ENCODE data around the gene KSR1. TPM values are rescaled to one million over a fixed set of nuclear protein-coding genes. Genes with fewer than 3 reads are reported as not detected.

The KSR1 gene
- total and polyA plus RNA-seq, 10 of the 15 experiments (the other 5 are each of a cell fraction or from before 2014, with no cell fraction given), result 0.97 to 66.6 (median 22.9) TPM

GRCh38 chr17:27454089-27454488 is 2.2 kb upstream of the KSR1 start:
- TF ChIP-seq BHLHE40 (IDR thresholded peaks at IDR 0.05; ENCODE audit: borderline replicate concordance in 1 of 2, low read depth in 2 of 2, low read length in 1 of 2), result no peak
- no peak for TF ChIP-seq MYB (IDR thresholded peaks at IDR 0.05; ENCODE audit: borderline replicate concordance, low read depth, low read length)
- TF ChIP-seq SMARCA5 (IDR thresholded peaks at IDR 0.05), result no peak
- no peaks in the 10 kb centered on the region for H3K27me3 ChIP-seq (replicated peaks in 1 of 2; ENCODE audit: control insufficient read depth in 2 of 2, insufficient read depth in 2 of 2, low read length in 1 of 2)
- no peak overlapping the region for H2AFZ ChIP-seq (ENCODE audit: control insufficient read depth, low read depth, low read length)
- POLR2A ChIA-PET, result interaction anchor here (0.6 to 13.1 kb wide), 2 partner anchors 17 to 492 kb away, joined by 3 to 143 read pairs; no protein-coding TSS in a partner anchor
- WGBS (ENCODE audit: insufficient coverage, insufficient replicate concordance, low lambda C conversion rate, missing lambda C conversion rate), result 38% methylated on average over 4 of the region's 4 CpGs
- H3K4me1 ChIP-seq (ENCODE audit: control insufficient read depth, insufficient read depth, low read length), result peaks cover 8% of the 10 kb centered on the region
- FAIRE-seq (no peak), ATAC-seq (no peak), DNase-seq (ENCODE audit: low read depth, low spot score) (no peak)
- in situ Hi-C loops (cut with MboI), result loop anchor here (25.0 kb wide), 1 partner anchor 1283 kb away; the partner anchor contains the start of genes NEK8, TLCD1 and TRAF4
- no peaks in the 10 kb centered on the region for H4K20me1 ChIP-seq (ENCODE audit: control insufficient read depth, insufficient read depth)
- RAD21 ChIA-PET (ENCODE audit: unreplicated experiment), result interaction anchor here (0.8 to 4.3 kb wide), 3 partner anchors 43 to 149 kb away, joined by 3 to 46 read pairs (median 6); no protein-coding TSS in a partner anchor
- CTCF ChIA-PET, result interaction anchor here (0.8 to 2.2 kb wide), 4 partner anchors 51 to 217 kb away, joined by 3 to 10 read pairs (median 4); no protein-coding TSS in a partner anchor
- no peak overlapping the region for H3K4me3 ChIP-seq
- SMC1A ChIA-PET (ENCODE audit: uncharacterized antibody, unreplicated experiment), result interaction anchor here (8.9 to 9.9 kb wide), 2 partner anchors 91 to 147 kb away, joined by 76 to 120 read pairs; no protein-coding TSS in a partner anchor
- intact Hi-C loops (cut with micrococcal nuclease; ENCODE audit: unreplicated experiment), result no loop called here
- BruUV-seq (replicated peaks), result no TSS peak
- H3K79me2 ChIP-seq (ENCODE audit: control insufficient read depth, insufficient read depth, low read length), result peaks cover 28% of the 10 kb centered on the region
- no peak overlapping the region for H3K27ac ChIP-seq (ENCODE audit: control insufficient read depth, insufficient read depth)
- no peaks in the 10 kb centered on the region for H3K36me3 ChIP-seq (ENCODE audit: control insufficient read depth in 2 of 2, insufficient read depth in 2 of 2, low read length in 1 of 2)
- H3K9ac ChIP-seq (ENCODE audit: control insufficient read depth, insufficient read depth, low read length), result no peak overlapping the region
- no peaks in the 10 kb centered on the region for H3K9me3 ChIP-seq (replicated peaks; ENCODE audit: control insufficient read depth, insufficient read depth, low read length)
- H3K4me2 ChIP-seq (ENCODE audit: control insufficient read depth, insufficient read depth), result no peak overlapping the region

GRCh38 chr17:27455236-27455913 is 873 bp upstream of the KSR1 start:
- peak overlapping the region; percentile 76; the same call in 1 of the 2 replicates for H2AFZ ChIP-seq (ENCODE audit: control insufficient read depth, low read depth, low read length)
- H3K4me2 ChIP-seq (ENCODE audit: control insufficient read depth, insufficient read depth), result peak overlapping the region; percentile 84
- intact Hi-C loops (cut with micrococcal nuclease; ENCODE audit: unreplicated experiment) (loop anchor here (5.0 kb wide), 4 partner anchors 52 to 218 kb away; no protein-coding TSS in a partner anchor), in situ Hi-C loops (cut with MboI) (loop anchor here (5.0 to 25.0 kb wide), 4 partner anchors 103 to 1282 kb away; partner anchors contain the start of genes NEK8, TLCD1 and TRAF4)
- H3K27ac ChIP-seq (ENCODE audit: control insufficient read depth, insufficient read depth), result no peak overlapping the region
- RAD21 ChIA-PET (ENCODE audit: unreplicated experiment), result interaction anchor here (0.6 to 9.7 kb wide), 26 partner anchors 10 to 219 kb away, joined by 3 to 229 read pairs (median 4); no protein-coding TSS in a partner anchor
- no peaks in the 10 kb centered on the region for H4K20me1 ChIP-seq (ENCODE audit: control insufficient read depth, insufficient read depth)
- SMC1A ChIA-PET (ENCODE audit: uncharacterized antibody, unreplicated experiment), result interaction anchor here (0.6 to 11.6 kb wide), 21 partner anchors 17 to 219 kb away, joined by 3 to 228 read pairs (median 4); no protein-coding TSS in a partner anchor
- H3K9me3 ChIP-seq (replicated peaks; ENCODE audit: control insufficient read depth, insufficient read depth, low read length), result no peaks in the 10 kb centered on the region
- no peak for FAIRE-seq
- no peaks in the 10 kb centered on the region for H3K27me3 ChIP-seq (replicated peaks in 1 of 2; ENCODE audit: control insufficient read depth in 2 of 2, insufficient read depth in 2 of 2, low read length in 1 of 2)
- H3K9ac ChIP-seq (ENCODE audit: control insufficient read depth, insufficient read depth, low read length), result no peak overlapping the region
- no peak for ATAC-seq
- no peaks in the 10 kb centered on the region; a peak in 1 of 4 replicates for H3K36me3 ChIP-seq (ENCODE audit: control insufficient read depth in 2 of 2, insufficient read depth in 2 of 2, low read length in 1 of 2)
- CTCF ChIA-PET, result interaction anchor here (0.7 to 2.3 kb wide), 36 partner anchors 11 to 196 kb away, joined by 3 to 52 read pairs (median 4); no protein-coding TSS in a partner anchor
- H3K4me3 ChIP-seq, result no peak overlapping the region
- no peak for TF ChIP-seq EED (IDR thresholded peaks at IDR 0.05; ENCODE audit: low read depth)
- no peak for TF ChIP-seq MTA3 (IDR thresholded peaks at IDR 0.05; ENCODE audit: borderline replicate concordance, low read length)
- TF ChIP-seq RCOR1 (conservative IDR thresholded peaks at IDR 0.05; ENCODE audit: low read depth, low read length), result no peak
- no peak for TF ChIP-seq PAX5 (IDR thresholded peaks at IDR 0.05; ENCODE audit: borderline replicate concordance, low read depth, low read length)
- no peak for TF ChIP-seq ESRRA (IDR thresholded peaks at IDR 0.05; ENCODE audit: low read length)
- no peak for TF ChIP-seq E2F4 (IDR thresholded peaks at IDR 0.05; ENCODE audit: low read depth, low read length)
- TF ChIP-seq RUNX3 (IDR thresholded peaks at IDR 0.05; ENCODE audit: low read length), result no peak
- no peak for TF ChIP-seq BMI1 (IDR thresholded peaks at IDR 0.05; ENCODE audit: borderline replicate concordance)
- POLR2A ChIA-PET, result interaction anchor here (0.5 to 13.1 kb wide), 8 partner anchors 16 to 608 kb away, joined by 3 to 143 read pairs (median 3); no protein-coding TSS in a partner anchor
- H3K79me2 ChIP-seq (ENCODE audit: control insufficient read depth, insufficient read depth, low read length), result peaks cover 41% of the 10 kb centered on the region
- peaks cover 11% of the 10 kb centered on the region for H3K4me1 ChIP-seq (ENCODE audit: control insufficient read depth, insufficient read depth, low read length)
- BruUV-seq (replicated peaks), result no TSS peak
- no peak for DNase-seq (ENCODE audit: low read depth, low spot score)
- WGBS (ENCODE audit: insufficient coverage, insufficient replicate concordance, low lambda C conversion rate, missing lambda C conversion rate), result 67% methylated on average over 12 of the region's 12 CpGs

Data from GM12878 (cell line).